Measurements from ENCODE around the gene RBMS3. TPM values are rescaled to one million over a fixed set of nuclear protein-coding genes. Genes with fewer than 3 reads are reported as not detected.
"Not testable (repeated sequence)": the region's sequence is repeated elsewhere in the genome, so short reads cannot be mapped to it uniquely, and the experiment has no call there.

Gene RBMS3
- total RNA-seq, 2 donors from 2014 or later = 27.3 to 51.4 TPM

DNA sequence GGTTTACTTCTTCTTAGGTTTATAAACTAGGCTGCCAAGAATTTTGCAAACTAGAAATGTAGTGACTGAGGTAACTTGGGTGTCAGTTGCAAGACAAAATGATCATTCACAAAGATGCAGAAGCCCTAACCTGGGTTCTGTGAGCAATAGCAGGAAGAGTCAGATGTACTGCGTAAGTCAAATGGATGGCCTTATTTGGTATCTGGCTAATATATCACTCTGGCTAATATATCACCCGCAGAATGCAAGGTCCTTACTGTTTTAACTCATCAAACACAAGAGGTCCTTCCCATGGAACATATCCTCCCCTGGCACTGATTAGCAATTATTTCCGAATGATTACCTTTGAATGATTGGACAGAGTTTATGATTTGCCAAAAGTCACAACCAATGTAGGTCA is 37.4 kb downstream of the RBMS3 start:
- H3K36me3 ChIP-seq = no peaks in the 10 kb centered on the region
- H3K27me3 ChIP-seq = no peaks in the 10 kb centered on the region
- no peak for DNase-seq (ENCODE audit: low spot score)
- TF ChIP-seq, protein P1, sequence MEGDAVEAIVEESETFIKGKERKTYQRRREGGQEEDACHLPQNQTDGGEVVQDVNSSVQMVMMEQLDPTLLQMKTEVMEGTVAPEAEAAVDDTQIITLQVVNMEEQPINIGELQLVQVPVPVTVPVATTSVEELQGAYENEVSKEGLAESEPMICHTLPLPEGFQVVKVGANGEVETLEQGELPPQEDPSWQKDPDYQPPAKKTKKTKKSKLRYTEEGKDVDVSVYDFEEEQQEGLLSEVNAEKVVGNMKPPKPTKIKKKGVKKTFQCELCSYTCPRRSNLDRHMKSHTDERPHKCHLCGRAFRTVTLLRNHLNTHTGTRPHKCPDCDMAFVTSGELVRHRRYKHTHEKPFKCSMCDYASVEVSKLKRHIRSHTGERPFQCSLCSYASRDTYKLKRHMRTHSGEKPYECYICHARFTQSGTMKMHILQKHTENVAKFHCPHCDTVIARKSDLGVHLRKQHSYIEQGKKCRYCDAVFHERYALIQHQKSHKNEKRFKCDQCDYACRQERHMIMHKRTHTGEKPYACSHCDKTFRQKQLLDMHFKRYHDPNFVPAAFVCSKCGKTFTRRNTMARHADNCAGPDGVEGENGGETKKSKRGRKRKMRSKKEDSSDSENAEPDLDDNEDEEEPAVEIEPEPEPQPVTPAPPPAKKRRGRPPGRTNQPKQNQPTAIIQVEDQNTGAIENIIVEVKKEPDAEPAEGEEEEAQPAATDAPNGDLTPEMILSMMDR (IDR thresholded peaks at IDR 0.05) = no peak
- no peaks in the 10 kb centered on the region for H3K9me3 ChIP-seq
- no peak overlapping the region for H3K4me3 ChIP-seq
- peaks cover 0 to 56% of the 10 kb centered on the region in 2 donors for H3K4me1 ChIP-seq
- peak overlapping the region in 1 of 2 donors; percentile 7 for H3K27ac ChIP-seq

DNA sequence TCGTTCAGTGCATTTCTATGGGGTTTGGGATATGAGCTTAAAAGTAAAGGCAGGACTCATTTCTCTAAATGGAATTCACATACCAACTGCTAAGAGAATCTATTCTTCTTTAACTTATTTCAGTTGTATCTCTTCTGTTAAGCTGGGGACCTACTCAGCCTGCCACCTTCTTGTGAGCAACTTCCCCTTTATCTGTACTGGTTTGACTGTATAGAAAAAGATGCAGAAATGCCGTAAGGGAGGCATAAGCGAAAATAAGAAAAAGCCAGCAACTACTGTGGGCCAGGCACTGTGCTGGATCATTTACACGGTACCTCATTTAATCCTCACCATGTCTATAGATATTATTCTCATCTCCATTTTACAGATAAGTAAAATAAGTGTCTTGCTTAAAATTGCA is 38.4 kb downstream of the RBMS3 start:
- no peak for DNase-seq (ENCODE audit: low spot score)
- peak overlapping the region in 1 of 2 donors; percentile 26 for H3K27ac ChIP-seq
- TF ChIP-seq, protein P1 (IDR thresholded peaks at IDR 0.05) = no peak
- no peaks in the 10 kb centered on the region for H3K9me3 ChIP-seq
- H3K4me1 ChIP-seq = peaks cover 0 to 56% of the 10 kb centered on the region in 2 donors
- no peaks in the 10 kb centered on the region for H3K36me3 ChIP-seq
- no peaks in the 10 kb centered on the region for H3K27me3 ChIP-seq
- H3K4me3 ChIP-seq = no peak overlapping the region

DNA sequence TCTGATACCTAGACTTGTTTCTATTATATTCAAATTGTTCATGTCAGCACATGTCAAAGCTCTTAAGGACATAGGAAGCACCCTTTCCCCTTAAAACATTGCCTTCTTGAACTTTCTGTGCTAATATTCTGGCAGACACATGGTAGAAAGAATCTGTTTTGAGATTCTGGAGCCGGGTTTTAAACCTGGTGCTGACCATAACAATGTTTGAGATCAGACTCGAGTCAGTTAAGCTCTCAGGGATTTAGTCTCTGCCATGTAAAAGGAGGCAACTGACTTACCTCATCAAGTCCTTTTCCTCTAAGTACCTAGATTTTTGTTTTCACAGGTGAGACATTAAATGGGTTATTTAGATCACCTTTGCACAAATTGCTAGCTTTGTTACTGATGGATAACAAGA is 38.9 kb downstream of the RBMS3 start:
- Histone ChIP-seq H3K27me3 (no peaks in the 10 kb centered on the region), H3K4me1 (peaks cover 0 to 56% of the 10 kb centered on the region in 2 donors), H3K27ac (peak overlapping the region in 1 of 2 donors; percentile 26), H3K9me3 (no peaks in the 10 kb centered on the region), H3K4me3 (peak overlapping the region in 1 of 2 donors; percentile 7), H3K36me3 (no peaks in the 10 kb centered on the region)
- TF ChIP-seq, protein P1 (IDR thresholded peaks at IDR 0.05) = no peak
- DNase-seq (ENCODE audit: low spot score) = no peak

DNA sequence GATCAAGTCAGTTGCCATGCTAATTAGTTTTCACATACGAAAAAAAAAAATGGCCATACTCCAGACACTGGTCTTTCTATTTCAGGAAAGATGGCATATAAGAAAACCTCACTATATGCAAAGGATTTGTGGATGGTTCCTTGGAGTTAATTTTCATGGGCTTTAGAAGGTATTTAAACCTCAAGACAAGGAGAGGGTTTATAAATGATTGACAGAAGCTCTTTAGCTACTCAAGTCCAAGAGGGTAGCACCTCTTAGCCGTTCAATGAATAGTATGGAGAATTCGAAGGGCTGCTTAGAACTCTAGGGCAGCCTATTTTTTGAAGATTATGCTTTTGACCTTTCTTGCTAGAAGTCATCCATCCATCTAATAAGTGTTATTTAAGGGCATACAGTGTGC is 41.7 kb downstream of the RBMS3 start:
- TF ChIP-seq, protein P1 (IDR thresholded peaks at IDR 0.05) = no peak
- no peaks in the 10 kb centered on the region for H3K9me3 ChIP-seq
- H3K27me3 ChIP-seq = no peaks in the 10 kb centered on the region
- H3K4me3 ChIP-seq = no peak overlapping the region
- no peak overlapping the region for H3K27ac ChIP-seq
- no peak for DNase-seq (ENCODE audit: low spot score)
- no peaks in the 10 kb centered on the region for H3K36me3 ChIP-seq
- peaks cover 0 to 53% of the 10 kb centered on the region in 2 donors for H3K4me1 ChIP-seq

DNA sequence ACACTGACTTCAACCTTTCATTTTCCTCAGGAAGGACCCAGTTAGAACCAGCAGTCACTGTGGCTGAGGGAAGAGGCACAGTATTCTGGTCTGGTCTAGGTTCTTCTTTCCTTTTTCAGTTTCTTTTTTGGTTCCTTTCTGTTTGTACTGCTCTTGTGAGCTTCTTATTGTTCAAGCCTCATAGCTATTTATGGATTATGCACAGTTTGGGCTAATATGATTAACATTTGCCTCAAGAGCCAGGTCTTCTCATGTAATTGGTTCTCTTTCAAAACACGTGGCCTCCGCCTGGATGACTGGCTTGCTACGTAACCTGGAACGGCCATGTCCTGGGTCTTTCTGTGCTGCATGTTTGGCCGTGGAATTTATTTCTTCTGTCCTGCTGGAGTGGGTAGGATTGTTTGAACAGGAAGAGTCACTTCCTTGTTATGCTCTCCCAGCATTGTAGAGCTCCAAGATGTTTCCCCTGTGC is 43.3 kb downstream of the RBMS3 start:
- peak; percentile 68 for DNase-seq (ENCODE audit: low spot score)
- no peaks in the 10 kb centered on the region for H3K27me3 ChIP-seq
- peak overlapping the region; percentile 7 to 26 for H3K4me3 ChIP-seq
- H3K9me3 ChIP-seq = no peaks in the 10 kb centered on the region
- H3K36me3 ChIP-seq = no peaks in the 10 kb centered on the region
- TF ChIP-seq, protein P1 (IDR thresholded peaks at IDR 0.05) = no peak
- peak overlapping the region; percentile 57 to 63 for H3K27ac ChIP-seq
- H3K4me1 ChIP-seq = peaks cover 0 to 45% of the 10 kb centered on the region in 2 donors

DNA sequence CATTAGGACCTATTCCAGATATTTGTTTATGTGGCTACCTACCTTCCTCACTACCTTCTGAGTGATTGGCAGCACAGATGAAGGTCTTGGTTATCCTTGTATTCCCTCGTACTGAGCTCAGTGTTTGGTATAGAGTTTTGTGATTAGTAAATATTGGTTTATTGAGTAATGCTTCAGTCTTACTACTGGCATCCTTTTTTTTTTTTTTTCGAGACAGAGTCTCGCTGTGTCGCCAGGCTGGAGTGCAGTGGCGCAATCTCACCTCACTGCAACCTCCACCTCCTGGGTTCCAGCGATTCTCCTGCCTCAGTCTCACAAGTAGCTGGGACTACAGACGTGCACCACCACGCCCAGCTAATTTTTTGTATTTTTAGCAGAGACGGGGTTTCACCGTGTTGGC is 45.7 kb downstream of the RBMS3 start:
- H3K9me3 ChIP-seq; DNase-seq (ENCODE audit: low spot score); H3K27ac ChIP-seq; H3K27me3 ChIP-seq; H3K4me3 ChIP-seq; H3K36me3 ChIP-seq: not testable (repeated sequence)
- peaks cover 0 to 51% of the 10 kb centered on the region in 2 donors for H3K4me1 ChIP-seq
